PC-3 (cell line): ENCODE results near the gene TAS1R1. TPM values are rescaled to one million over a fixed set of nuclear protein-coding genes. Genes with fewer than 3 reads are reported as not detected.
A peak's percentile ranks its signal among the peaks of the same experiment; 100 is the strongest.

Experiments
- ATAC-seq: fragments of 200-7000 bp; cut with Tn5 transposase; 2 replicates; pipeline ENCODE4 v1.9.1; 2020; ENCODE audit warnings: mild to moderate bottlenecking, moderate library complexity
- BruUV-seq: library from RNA; stranded (reverse); fragments of 400-500 nt; replicated peaks from 2 replicates; lab custom pipeline; 2021; lab: Mats Ljungman, UMichigan
- CTCF ChIA-PET: fragments of 300-600 bp; sonication (Branson Sonifier 250); formaldehyde crosslinking; loops from one replicate; lab custom pipeline; 2022; ENCODE audit warnings: antibody characterized with exemption; lab: Charles Lee
- POLR2A ChIA-PET: fragments of 300-600 bp; sonication (Branson Sonifier 250); formaldehyde crosslinking; loops from one replicate; lab custom pipeline; 2022; ENCODE audit warnings: antibody characterized with exemption; ENCODE audit not compliant: unreplicated experiment; lab: Charles Lee
- DNase-seq: peaks from one replicate; pipeline ENCODE4 v3.0.0-alpha.2; 2015
- H2AFZ ChIP-seq: fragments of 300-600 bp; sonication (generic); 2 replicates; pipeline ENCODE4 v1.6.0; 2016; ENCODE audit warnings: antibody characterized with exemption, low read length
- H3F3A ChIP-seq: fragments of 300-600 bp; sonication (generic); one replicate; pipeline ENCODE4 v1.6.0; 2017; ENCODE audit warnings: antibody characterized with exemption, low read length, control low read depth, mild to moderate bottlenecking; ENCODE audit not compliant: unreplicated experiment
- H3K27ac ChIP-seq: fragments of 300-600 bp; sonication (generic); 2 replicates; pipeline ENCODE4 v1.5.1; 2016; ENCODE audit warnings: mild to moderate bottlenecking, low read length
- H3K27me3 ChIP-seq: fragments of 300-600 bp; sonication (generic); 2 replicates; pipeline ENCODE4 v1.6.1; 2016; ENCODE audit warnings: low read length, mixed read lengths
- H3K36me3 ChIP-seq: fragments of 300-600 bp; sonication (generic); 2 replicates; pipeline ENCODE4 v1.6.1; 2016; ENCODE audit warnings: low read depth, mixed run types, low read length, mixed read lengths
- H3K4me1 ChIP-seq: fragments of 300-600 bp; sonication (generic); 2 replicates; pipeline ENCODE4 v1.5.1; 2016; ENCODE audit warnings: low read length; ENCODE audit not compliant: insufficient read depth
- H3K4me2 ChIP-seq: fragments of 300-600 bp; sonication (generic); 2 replicates; pipeline ENCODE4 v1.6.0; 2016; ENCODE audit warnings: low read length
- H3K4me3 ChIP-seq: fragments of 300-600 bp; sonication (generic); 2 replicates; pipeline ENCODE4 v1.5.1; 2016; ENCODE audit warnings: mild to moderate bottlenecking, low read length, mixed read lengths
- H3K79me2 ChIP-seq: fragments of 300-600 bp; sonication (generic); 2 replicates; pipeline ENCODE4 v1.6.1; 2017; ENCODE audit warnings: low read length, mixed read lengths
- H3K9ac ChIP-seq: fragments of 300-600 bp; sonication (generic); 2 replicates; pipeline ENCODE4 v1.6.0; 2016; ENCODE audit warnings: mild to moderate bottlenecking, low read length
- H3K9me2 ChIP-seq: fragments of 300-600 bp; sonication (generic); replicated peaks from 2 replicates; pipeline ENCODE4 v1.6.1; 2016; ENCODE audit warnings: mixed run types, low read length, mixed read lengths
- H3K9me3 ChIP-seq: fragments of 300-600 bp; sonication (generic); 2 replicates; pipeline ENCODE4 v1.6.1; 2016; ENCODE audit warnings: low read length, mixed read lengths
- H4K20me1 ChIP-seq: fragments of 300-600 bp; sonication (generic); 2 replicates; pipeline ENCODE4 v1.6.1; 2016; ENCODE audit warnings: low read length, mixed read lengths
- EZH2 ChIP-seq: fragments of 300-600 bp; sonication (generic); IDR thresholded peaks from one replicate; pipeline ENCODE4 v1.6.1; 2017; ENCODE audit warnings: antibody characterized with exemption, mild to moderate bottlenecking, low read length; ENCODE audit not compliant: unreplicated experiment
- EZH2phosphoT487 ChIP-seq: fragments of 300-600 bp; sonication (generic); IDR thresholded peaks from 2 replicates; pipeline ENCODE4 v1.6.1; 2018; ENCODE audit warnings: mild to moderate bottlenecking, antibody characterized with exemption, low read length, borderline replicate concordance
- intact Hi-C: fragments of 100-400 bp; cut with micrococcal nuclease; formaldehyde crosslinking; loops from 2 replicates; pipeline ENCODE4 v1.9.0; 2023
- total RNA-seq: library from RNA; depleted of rRNA; stranded (reverse); fragments of >200 nt; gene quantifications from 2 replicates; pipeline ENCODE4 v1.2.3, GENCODE V29; 2014
- TF ChIP-seq, protein P1 (sequence below): fragments of 300-600 bp; sonication (generic); conservative IDR thresholded peaks from 2 replicates; pipeline ENCODE4 v1.5.1; 2017; ENCODE audit warnings: antibody characterized with exemption, low read depth, mild to moderate bottlenecking, low read length

TAS1R1 gene
- total RNA-seq, 1 experiment from 2014 or later: not detected

DNA sequence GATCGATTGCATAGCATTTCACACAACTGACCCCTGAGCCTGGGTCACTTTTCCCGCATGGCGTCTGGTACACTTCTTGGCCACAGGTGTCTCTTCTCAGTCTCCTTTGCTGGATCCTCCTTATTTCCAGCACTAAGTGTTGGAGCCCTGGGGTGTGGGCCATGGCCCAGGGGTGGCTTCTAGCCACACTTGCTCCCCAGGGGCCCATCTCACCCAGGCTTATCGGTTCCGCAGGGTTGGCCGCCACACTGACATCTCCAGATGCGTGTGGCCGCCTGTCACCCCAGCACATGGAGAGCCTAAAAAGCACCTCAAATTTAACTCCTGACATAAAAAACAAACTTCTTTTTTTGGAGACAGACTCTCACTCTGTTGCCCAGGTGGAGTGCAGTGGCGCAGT lies 71.9 kb downstream of the TAS1R1 start:
- peaks cover 26% of the 10 kb centered on the region for H3K36me3 ChIP-seq
- H3K9ac ChIP-seq: no peak overlapping the region
- H3K9me2 ChIP-seq: no peaks in the 10 kb centered on the region
- ChIA-PET POLR2A (no interaction called here), CTCF (no interaction called here)
- 0 out of 2 replicates have a peak, but pooled peaks cover 3% of the 10 kb centered on the region for H4K20me1 ChIP-seq
- no peak overlapping the region for H2AFZ ChIP-seq
- H3K9me3 ChIP-seq: no peaks in the 10 kb centered on the region
- TF ChIP-seq, protein P1, sequence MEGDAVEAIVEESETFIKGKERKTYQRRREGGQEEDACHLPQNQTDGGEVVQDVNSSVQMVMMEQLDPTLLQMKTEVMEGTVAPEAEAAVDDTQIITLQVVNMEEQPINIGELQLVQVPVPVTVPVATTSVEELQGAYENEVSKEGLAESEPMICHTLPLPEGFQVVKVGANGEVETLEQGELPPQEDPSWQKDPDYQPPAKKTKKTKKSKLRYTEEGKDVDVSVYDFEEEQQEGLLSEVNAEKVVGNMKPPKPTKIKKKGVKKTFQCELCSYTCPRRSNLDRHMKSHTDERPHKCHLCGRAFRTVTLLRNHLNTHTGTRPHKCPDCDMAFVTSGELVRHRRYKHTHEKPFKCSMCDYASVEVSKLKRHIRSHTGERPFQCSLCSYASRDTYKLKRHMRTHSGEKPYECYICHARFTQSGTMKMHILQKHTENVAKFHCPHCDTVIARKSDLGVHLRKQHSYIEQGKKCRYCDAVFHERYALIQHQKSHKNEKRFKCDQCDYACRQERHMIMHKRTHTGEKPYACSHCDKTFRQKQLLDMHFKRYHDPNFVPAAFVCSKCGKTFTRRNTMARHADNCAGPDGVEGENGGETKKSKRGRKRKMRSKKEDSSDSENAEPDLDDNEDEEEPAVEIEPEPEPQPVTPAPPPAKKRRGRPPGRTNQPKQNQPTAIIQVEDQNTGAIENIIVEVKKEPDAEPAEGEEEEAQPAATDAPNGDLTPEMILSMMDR: no peak
- TF ChIP-seq EZH2phosphoT487 (no peak), EZH2 (no peak)
- H3K27me3 ChIP-seq: no peaks in the 10 kb centered on the region
- no TSS peak for BruUV-seq
- no peak overlapping the region for H3K27ac ChIP-seq
- ATAC-seq: no peak
- H3K79me2 ChIP-seq: peaks cover 41% of the 10 kb centered on the region
- no peak overlapping the region for H3K4me2 ChIP-seq
- H3K4me3 ChIP-seq: no peak overlapping the region
- H3K4me1 ChIP-seq: peaks cover 13% of the 10 kb centered on the region
- DNase-seq: no peak
- intact Hi-C loops: loop anchor here (5.0 kb wide), 1 partner anchor 140 kb away; no protein-coding TSS in a partner anchor
- peaks cover 5% of the 10 kb centered on the region for H3F3A ChIP-seq

DNA sequence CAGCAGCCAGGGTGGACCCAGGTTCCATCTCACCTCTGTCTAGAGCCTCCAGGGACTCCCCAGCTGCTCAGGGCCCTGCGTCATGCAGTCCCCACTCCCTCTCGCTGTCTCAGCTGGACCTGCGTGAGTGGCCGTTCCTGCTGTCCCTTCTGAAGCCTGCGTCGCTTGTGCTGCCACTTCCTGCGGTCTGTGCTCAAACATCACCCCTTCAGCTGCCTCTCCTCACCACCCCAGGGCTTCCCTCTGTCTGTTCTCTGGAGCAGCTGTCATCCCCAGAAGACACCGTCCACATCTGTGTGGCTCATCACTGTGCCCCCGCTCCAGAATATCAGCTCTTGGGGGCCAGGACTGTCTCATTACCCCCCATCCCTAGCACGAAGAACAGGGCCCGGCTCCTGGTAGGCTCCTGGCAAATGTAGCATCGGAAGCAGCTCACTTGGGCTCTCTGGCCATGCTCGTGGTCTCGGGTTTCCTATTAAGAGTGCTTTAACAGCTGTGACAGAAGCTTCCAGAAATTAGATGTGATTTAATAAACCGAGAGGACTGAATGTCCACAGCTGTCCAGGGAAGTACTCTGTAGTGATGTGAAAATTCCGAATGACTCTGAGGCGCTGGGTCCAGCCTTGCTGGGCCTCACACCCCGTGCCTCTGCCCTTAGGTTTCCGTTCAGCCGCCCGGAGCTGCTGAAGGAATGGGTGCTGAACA lies 72.9 kb downstream of the TAS1R1 start:
- Histone ChIP-seq H3K4me3 (no peak overlapping the region), H3F3A (peaks cover 5% of the 10 kb centered on the region), H3K79me2 (peaks cover 33% of the 10 kb centered on the region), H3K36me3 (peaks cover 27% of the 10 kb centered on the region), H4K20me1 (0 out of 2 replicates have a peak, but pooled peaks cover 3% of the 10 kb centered on the region), H3K4me2 (no peak overlapping the region), H3K27ac (no peak overlapping the region), H3K9me2 (no peaks in the 10 kb centered on the region), H3K4me1 (peaks cover 13% of the 10 kb centered on the region), H3K27me3 (no peaks in the 10 kb centered on the region), H3K9ac (no peak overlapping the region), H3K9me3 (no peaks in the 10 kb centered on the region), H2AFZ (no peak overlapping the region)
- BruUV-seq: TSS peak; percentile 0
- no peak for ATAC-seq
- no peak for DNase-seq
- CTCF ChIA-PET: no interaction called here
- POLR2A ChIA-PET: no interaction called here
- intact Hi-C loops: loop anchor here (5.0 kb wide), 1 partner anchor 141 kb away; no protein-coding TSS in a partner anchor
- no peak for TF ChIP-seq EZH2
- TF ChIP-seq, protein P1: no peak
- no peak for TF ChIP-seq EZH2phosphoT487

DNA sequence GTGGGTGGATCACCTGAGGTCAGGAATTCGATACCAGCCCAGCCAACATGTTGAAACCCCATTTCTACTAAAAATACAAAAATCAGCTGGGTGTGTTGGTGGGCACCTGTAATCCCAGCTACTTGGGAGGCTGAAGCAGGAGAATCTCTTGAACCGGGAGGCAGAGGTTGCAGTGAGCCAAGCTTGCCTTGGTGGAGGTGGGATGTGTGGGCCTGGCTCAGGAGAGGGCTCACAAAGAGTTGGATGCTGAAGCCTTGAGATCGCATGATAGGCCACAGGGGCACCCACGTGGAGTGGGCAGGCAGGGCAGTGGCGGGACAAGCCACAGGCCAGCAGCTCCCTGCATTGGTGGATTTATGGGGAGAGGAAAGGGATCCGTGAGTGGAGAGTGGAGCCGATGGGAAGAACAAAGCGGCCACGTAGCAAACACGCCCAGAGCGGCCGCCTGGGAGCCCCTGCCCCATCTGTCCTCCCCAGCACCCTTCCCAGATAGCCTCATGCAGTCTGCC lies 73.9 kb downstream of the TAS1R1 start:
- ATAC-seq: no peak
- BruUV-seq: no TSS peak
- Histone ChIP-seq H3K4me3 (no peak overlapping the region), H3K36me3 (peaks cover 29% of the 10 kb centered on the region), H3K9me3 (no peaks in the 10 kb centered on the region), H4K20me1 (0 out of 2 replicates have a peak, but pooled peaks cover 3% of the 10 kb centered on the region), H3K4me1 (peaks cover 13% of the 10 kb centered on the region), H3K9me2 (no peaks in the 10 kb centered on the region), H3K4me2 (no peak overlapping the region), H3K27ac (no peak overlapping the region), H3K9ac (no peak overlapping the region), H2AFZ (no peak overlapping the region), H3F3A (peaks cover 6% of the 10 kb centered on the region), H3K27me3 (no peaks in the 10 kb centered on the region), H3K79me2 (peaks cover 31% of the 10 kb centered on the region)
- CTCF ChIA-PET: no interaction called here
- intact Hi-C loops: loop anchor here (5.0 kb wide), 1 partner anchor 142 kb away; no protein-coding TSS in a partner anchor
- TF ChIP-seq EZH2: no peak
- no peak for TF ChIP-seq EZH2phosphoT487
- TF ChIP-seq, protein P1: no peak
- POLR2A ChIA-PET: no interaction called here
- no peak for DNase-seq
